CD4-positive, alpha-beta T cell (primary cell): ENCODE results near the gene RBM20. TPM values are rescaled to one million over a fixed set of nuclear protein-coding genes. Genes with fewer than 3 reads are reported as not detected.

Experiments used
- ATAC-seq: fragments of 200-7000 bp; cut with Tn5 transposase; one replicate; pipeline ENCODE4 v1.10.0; 2022; ENCODE audit warnings: mild to moderate bottlenecking; ENCODE audit not compliant: poor library complexity
- CTCF ChIA-PET: fragments of 350-600 bp; sonication (Branson Sonifier 250); formaldehyde crosslinking; loops from one replicate; lab custom pipeline; 2021; ENCODE audit warnings: antibody characterized with exemption, inconsistent platforms; lab: Charles Lee
- POLR2A ChIA-PET: fragments of 350-600 bp; sonication (Branson Sonifier 250); formaldehyde crosslinking; loops from one replicate; lab custom pipeline; 2021; ENCODE audit warnings: antibody characterized with exemption, inconsistent platforms; lab: Charles Lee
- DNase-seq, 14 experiments: peaks; one replicate each; pipeline ENCODE4 v3.0.0-alpha.2; 2013 to 2020; ENCODE audit warnings: mixed read lengths in 2 of 14
- H3K27ac ChIP-seq, 2 donors: one replicate each; pipeline versions ENCODE4 v1.5.1 to v1.7.0; 2013; ENCODE audit warnings: low read length in 2 of 2, low read depth in 1 of 2, mild to moderate bottlenecking in 1 of 2
- H3K27me3 ChIP-seq, 2 experiments: 1 replicate in 1 of 2; 2 replicates in 1 of 2; pipeline versions ENCODE4 v1.6.1 to v1.7.0; 2013; ENCODE audit warnings: low read length in 2 of 2, control low read depth in 1 of 2, mild to moderate bottlenecking in 1 of 2, moderate library complexity in 1 of 2; ENCODE audit not compliant: insufficient read depth in 2 of 2, control insufficient read depth in 1 of 2
- H3K36me3 ChIP-seq: one replicate; pipeline ENCODE4 v1.6.1; 2013; ENCODE audit warnings: low read length, control low read depth; ENCODE audit not compliant: insufficient read depth
- H3K4me1 ChIP-seq: one replicate; pipeline ENCODE4 v1.6.1; 2013; ENCODE audit warnings: low read length, control low read depth; ENCODE audit not compliant: insufficient read depth
- H3K4me3 ChIP-seq: one replicate; pipeline ENCODE4 v1.5.1; 2013; ENCODE audit warnings: mild to moderate bottlenecking, low read length, moderate library complexity
- H3K9me3 ChIP-seq, 2 experiments: 1 replicate in 1 of 2; 2 replicates in 1 of 2; pipeline versions ENCODE4 v1.6.1 to v1.7.0; 2013; ENCODE audit warnings: low read length in 2 of 2, mild to moderate bottlenecking in 2 of 2, control low read depth in 1 of 2, moderate library complexity in 1 of 2; ENCODE audit not compliant: control insufficient read depth in 1 of 2, insufficient read depth in 1 of 2
- H3K27ac Mint-ChIP-seq: one replicate; pipeline ENCODE4 v1.8.0; 2020; ENCODE audit warnings: mixed read lengths
- H3K27me3 Mint-ChIP-seq: one replicate; pipeline ENCODE4 v1.8.0; 2021; ENCODE audit warnings: mixed read lengths
- H3K36me3 Mint-ChIP-seq: one replicate; pipeline ENCODE4 v1.8.0; 2021; ENCODE audit warnings: low read depth, mixed read lengths
- H3K4me1 Mint-ChIP-seq: one replicate; pipeline ENCODE4 v1.8.0; 2021; ENCODE audit warnings: low read depth, mixed read lengths
- H3K4me3 Mint-ChIP-seq: one replicate; pipeline ENCODE4 v1.8.0; 2020; ENCODE audit warnings: mild to moderate bottlenecking, mixed read lengths
- H3K9me3 Mint-ChIP-seq: one replicate; pipeline ENCODE4 v1.8.0; 2020; ENCODE audit warnings: mixed read lengths
- intact Hi-C, 2 experiments: fragments of 100-400 bp; cut with DNase I in 1 of 2; cut with micrococcal nuclease in 1 of 2; formaldehyde crosslinking; loops; one replicate each; pipeline versions ENCODE4 v1.15.1 to v1.9.0; 2023 to 2025; cut with DNase I, micrococcal nuclease
- total RNA-seq, 174 experiments: library from RNA in 2 of 174; stranded (reverse) in 2 of 174; gene quantifications; one replicate each; pipeline ENCODE4 v1.2.3 and lab custom pipeline; 2021 to 2026
- TF ChIP-seq, protein P1 (sequence below): fragments of 200-600 bp; IDR thresholded peaks from one replicate; pipeline ENCODE4 v1.8.0; 2022; ENCODE audit warnings: antibody characterized with exemption, mild to moderate bottlenecking

Gene RBM20
- total RNA-seq, 2 experiments from 2014 or later: 0.91 to 1.1 TPM

DNA sequence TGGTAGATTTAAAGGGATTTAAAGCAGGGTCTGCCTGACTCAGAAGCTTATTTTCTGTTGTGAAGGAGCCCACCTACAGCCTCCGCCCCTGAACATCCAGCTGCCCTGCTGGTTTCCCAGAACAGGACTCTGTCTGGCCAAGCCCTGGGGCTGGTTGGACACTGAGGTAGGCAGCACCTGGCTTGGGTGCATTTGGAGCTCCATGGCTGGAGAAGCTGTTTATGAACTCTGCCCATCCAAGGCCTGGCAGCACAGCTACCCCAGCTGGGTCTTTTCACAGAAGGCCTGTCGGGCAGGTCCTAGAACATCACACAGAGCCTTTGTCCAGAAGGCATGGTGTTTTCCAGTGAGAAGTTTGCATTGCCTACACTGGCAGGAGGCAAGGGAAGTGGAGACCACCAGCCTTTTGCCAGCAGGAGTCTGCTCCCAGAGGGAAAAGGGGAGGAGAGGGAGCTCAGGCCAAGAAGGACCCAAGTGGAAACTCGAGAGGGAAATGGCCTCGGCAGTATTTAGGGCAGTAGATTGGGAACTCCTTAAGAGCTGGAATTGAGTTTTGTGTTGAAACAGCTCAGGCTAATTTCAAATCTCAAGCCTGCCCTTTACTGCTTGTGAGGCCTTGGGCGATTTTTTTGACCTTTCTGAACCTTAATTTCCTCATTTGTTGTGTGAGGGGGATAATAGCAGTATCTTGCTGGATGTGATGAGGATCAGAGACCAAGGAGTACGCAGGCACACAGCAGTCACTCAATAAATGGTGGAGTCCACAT, 215.3 kb downstream of the RBM20 start:
- Histone ChIP-seq H3K27me3 (no peaks in the 10 kb centered on the region), H3K27ac (peak overlapping the region; percentile 88 to 92), H3K9me3 (no peaks in the 10 kb centered on the region), H3K36me3 (no peaks in the 10 kb centered on the region), H3K4me3 (no peak overlapping the region), H3K4me1 (peaks cover 87% of the 10 kb centered on the region)
- TF ChIP-seq, protein P1, sequence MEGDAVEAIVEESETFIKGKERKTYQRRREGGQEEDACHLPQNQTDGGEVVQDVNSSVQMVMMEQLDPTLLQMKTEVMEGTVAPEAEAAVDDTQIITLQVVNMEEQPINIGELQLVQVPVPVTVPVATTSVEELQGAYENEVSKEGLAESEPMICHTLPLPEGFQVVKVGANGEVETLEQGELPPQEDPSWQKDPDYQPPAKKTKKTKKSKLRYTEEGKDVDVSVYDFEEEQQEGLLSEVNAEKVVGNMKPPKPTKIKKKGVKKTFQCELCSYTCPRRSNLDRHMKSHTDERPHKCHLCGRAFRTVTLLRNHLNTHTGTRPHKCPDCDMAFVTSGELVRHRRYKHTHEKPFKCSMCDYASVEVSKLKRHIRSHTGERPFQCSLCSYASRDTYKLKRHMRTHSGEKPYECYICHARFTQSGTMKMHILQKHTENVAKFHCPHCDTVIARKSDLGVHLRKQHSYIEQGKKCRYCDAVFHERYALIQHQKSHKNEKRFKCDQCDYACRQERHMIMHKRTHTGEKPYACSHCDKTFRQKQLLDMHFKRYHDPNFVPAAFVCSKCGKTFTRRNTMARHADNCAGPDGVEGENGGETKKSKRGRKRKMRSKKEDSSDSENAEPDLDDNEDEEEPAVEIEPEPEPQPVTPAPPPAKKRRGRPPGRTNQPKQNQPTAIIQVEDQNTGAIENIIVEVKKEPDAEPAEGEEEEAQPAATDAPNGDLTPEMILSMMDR: no peak
- H3K36me3 Mint-ChIP-seq: no peaks in the 10 kb centered on the region
- H3K27me3 Mint-ChIP-seq: no peaks in the 10 kb centered on the region
- DNase-seq (no peak), ATAC-seq (no peak)
- ChIA-PET POLR2A (interaction anchor here (0.5 to 6.8 kb wide), 10 partner anchors 8 to 126 kb away, joined by 3 to 102 read pairs (median 4); partner anchors contain the start of gene PDCD4), CTCF (interaction anchor here (2.2 kb wide), 1 partner anchor 17 kb away, joined by 6 read pairs; no protein-coding TSS in a partner anchor)
- intact Hi-C loops: no loop called here
- peaks cover 89% of the 10 kb centered on the region for H3K4me1 Mint-ChIP-seq
- no peaks in the 10 kb centered on the region for H3K9me3 Mint-ChIP-seq
- H3K27ac Mint-ChIP-seq: peak overlapping the region; percentile 96
- H3K4me3 Mint-ChIP-seq: peak overlapping the region; percentile 18

DNA sequence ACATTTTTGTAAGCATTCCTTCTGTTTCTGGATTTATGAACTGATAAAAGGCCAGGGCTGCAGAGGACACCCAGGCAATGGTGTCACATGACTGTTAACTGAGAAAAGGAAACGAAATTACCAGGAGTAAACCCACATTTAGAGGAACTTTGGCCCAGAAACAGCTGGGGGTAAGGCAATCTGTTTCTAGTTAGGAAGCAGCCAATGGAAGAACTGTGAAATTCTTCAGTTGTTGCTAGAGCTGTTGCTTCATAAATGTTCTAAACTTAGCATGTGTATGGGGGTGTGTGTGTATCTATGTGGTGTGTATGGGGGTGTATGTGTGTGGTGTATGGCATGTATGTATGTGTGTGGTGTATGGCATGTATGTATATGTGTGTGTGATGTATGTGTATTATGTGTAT, 215.8 kb downstream of the RBM20 start:
- TF ChIP-seq, protein P1: no peak
- ChIA-PET CTCF (interaction anchor here (1.5 kb wide), 1 partner anchor 56 kb away, joined by 4 read pairs; no protein-coding TSS in a partner anchor), POLR2A (interaction anchor here (0.5 to 6.8 kb wide), 13 partner anchors 9 to 127 kb away, joined by 3 to 102 read pairs (median 4); partner anchors contain the start of genes BBIP1, PDCD4 and SHOC2)
- ATAC-seq (no peak), DNase-seq (peak in 2 of 14 experiments; percentile 43 to 44)
- H3K4me1 Mint-ChIP-seq: peaks cover 91% of the 10 kb centered on the region
- peak overlapping the region; percentile 18 for H3K4me3 Mint-ChIP-seq
- intact Hi-C loops: loop anchor here in 1 of 2 experiments (1.0 kb wide), 1 partner anchor 12 kb away; no protein-coding TSS in a partner anchor
- H3K9me3 Mint-ChIP-seq: no peaks in the 10 kb centered on the region
- no peaks in the 10 kb centered on the region for H3K27me3 Mint-ChIP-seq
- Histone ChIP-seq H3K9me3 (no peaks in the 10 kb centered on the region), H3K36me3 (no peaks in the 10 kb centered on the region), H3K27ac (peak overlapping the region; percentile 88 to 92), H3K27me3 (no peaks in the 10 kb centered on the region), H3K4me3 (no peak overlapping the region), H3K4me1 (peaks cover 86% of the 10 kb centered on the region)
- no peaks in the 10 kb centered on the region for H3K36me3 Mint-ChIP-seq
- H3K27ac Mint-ChIP-seq: peak overlapping the region; percentile 96

DNA sequence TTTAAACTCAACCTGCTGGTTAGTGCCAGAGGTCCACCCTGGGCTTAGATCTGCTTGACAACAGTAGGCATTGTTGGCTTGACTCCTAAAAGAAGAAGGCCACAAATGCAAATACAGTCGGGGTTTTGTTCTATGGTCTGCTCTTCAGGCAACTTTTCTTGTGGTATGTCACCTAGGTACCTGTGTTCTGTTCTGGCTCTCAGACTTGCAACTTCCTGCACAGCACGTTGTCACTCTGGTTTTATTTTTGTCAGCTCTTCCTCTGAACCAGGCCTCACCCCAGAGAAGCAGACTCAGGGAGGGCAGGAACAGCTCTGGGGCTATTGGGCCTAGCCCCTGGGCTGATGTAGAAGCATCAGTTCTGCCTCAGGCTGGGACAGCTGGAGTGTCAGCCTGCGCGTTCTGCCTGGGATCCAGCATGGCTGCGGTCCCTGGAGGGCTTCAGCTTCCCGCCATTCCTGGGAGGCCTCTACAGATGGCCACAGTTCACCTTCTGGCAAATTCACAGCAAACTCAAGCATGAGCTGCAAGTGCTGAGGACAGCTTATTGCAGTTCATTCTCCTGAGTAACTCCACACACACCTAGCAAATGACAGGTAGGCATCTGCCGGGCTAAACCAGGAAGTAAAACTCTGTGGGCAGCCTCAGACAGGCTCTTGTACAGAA, 216.6 kb downstream of the RBM20 start:
- H3K27ac ChIP-seq: peak overlapping the region; percentile 88 to 92
- Mint-ChIP-seq H3K36me3 (no peaks in the 10 kb centered on the region), H3K4me1 (peaks cover 91% of the 10 kb centered on the region), H3K27ac (peak overlapping the region; percentile 96), H3K9me3 (no peaks in the 10 kb centered on the region), H3K27me3 (no peaks in the 10 kb centered on the region), H3K4me3 (peak overlapping the region; percentile 57)
- H3K4me3 ChIP-seq: peak overlapping the region; percentile 3
- no peaks in the 10 kb centered on the region for H3K27me3 ChIP-seq
- ATAC-seq (peak; percentile 69), DNase-seq (peak; percentile 38 to 91 (median 56))
- POLR2A ChIA-PET: interaction anchor here (0.7 to 6.8 kb wide), 18 partner anchors 9 to 852 kb away, joined by 3 to 102 read pairs (median 4); partner anchors contain the start of genes BBIP1, PDCD4 and SHOC2
- CTCF ChIA-PET: interaction anchor here (0.8 to 1.7 kb wide), 5 partner anchors 10 to 115 kb away, joined by 3 to 4 read pairs (median 3); no protein-coding TSS in a partner anchor
- no peaks in the 10 kb centered on the region for H3K36me3 ChIP-seq
- peaks cover 89% of the 10 kb centered on the region for H3K4me1 ChIP-seq
- intact Hi-C loops: loop anchor here in 1 of 2 experiments (1.0 kb wide), 1 partner anchor 12 kb away; no protein-coding TSS in a partner anchor
- no peaks in the 10 kb centered on the region for H3K9me3 ChIP-seq
- TF ChIP-seq, protein P1: no peak
